ENCODE measurements around the gene TLCD3A.

TLCD3A gene

GRCh38 chr17:689556-690275 lies 42.7 kb upstream of the TLCD3A start:
- no peak for DNase-seq
- in situ Hi-C loops (cut with HindIII; ENCODE audit: low pct_ligation_motif_present, low sequenced_read_pairs), result loop anchor here (10.0 kb wide), 1 partner anchor 135 kb away; no protein-coding TSS in a partner anchor
- Histone ChIP-seq H3K4me3 (ENCODE audit: low read depth, low read length) (no peak overlapping the region), H3K27me3 (replicated peaks) (no peaks in the 10 kb centered on the region), H3K36me3 (replicated peaks) (peaks cover 10% of the 10 kb centered on the region), H3K27ac (no peak overlapping the region)
- no peak for TF ChIP-seq CTCF (IDR thresholded peaks at IDR 0.05; ENCODE audit: low read depth, low read length, missing control alignments)

DNA sequence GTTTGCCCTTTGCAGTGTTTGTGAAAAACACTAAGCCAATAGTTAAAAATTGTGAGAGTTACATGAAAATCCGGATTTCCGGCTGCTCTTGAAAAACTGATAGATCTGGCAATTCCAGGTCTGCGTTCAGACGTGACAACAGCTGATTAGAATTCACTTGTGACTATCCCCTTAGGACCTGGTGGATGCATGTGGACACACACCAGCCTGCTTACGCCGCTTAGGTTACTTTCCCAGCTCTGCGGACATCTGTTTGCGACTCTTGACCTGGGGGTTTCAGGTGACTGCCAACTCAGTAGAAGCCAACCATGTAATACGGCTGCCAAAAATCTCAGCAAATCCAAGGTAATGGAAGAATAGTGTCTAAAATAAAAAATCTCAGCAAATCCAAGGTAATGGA lies 42.0 kb upstream of the TLCD3A start:
- Histone ChIP-seq H3K27ac (peak overlapping the region; percentile 94), H3K36me3 (replicated peaks) (peaks cover 16% of the 10 kb centered on the region), H3K4me3 (ENCODE audit: low read depth, low read length) (no peak overlapping the region), H3K27me3 (replicated peaks) (no peaks in the 10 kb centered on the region)
- in situ Hi-C loops (cut with HindIII; ENCODE audit: low pct_ligation_motif_present, low sequenced_read_pairs), result loop anchor here (10.0 kb wide), 1 partner anchor 136 kb away; no protein-coding TSS in a partner anchor
- TF ChIP-seq CTCF (IDR thresholded peaks at IDR 0.05; ENCODE audit: low read depth, low read length, missing control alignments), result no peak
- DNase-seq, result no peak

DNA sequence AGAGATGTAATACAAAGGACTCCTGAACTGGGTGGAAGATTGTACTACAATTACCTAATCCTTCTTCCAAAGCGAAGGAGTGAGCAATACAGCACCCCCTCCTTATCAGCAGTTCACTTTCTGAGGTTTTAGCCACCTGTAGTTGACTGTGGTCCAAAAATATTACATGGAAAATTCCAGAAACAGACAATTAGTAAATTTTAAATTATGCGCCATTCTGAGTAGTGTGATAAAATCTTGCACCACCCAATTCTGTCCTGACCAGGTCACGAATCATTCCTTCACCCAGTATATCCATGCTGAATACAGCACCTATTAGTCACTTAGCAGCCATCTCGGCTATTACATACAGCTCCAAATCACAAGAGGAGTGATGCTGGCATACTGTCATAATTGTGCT lies 41.0 kb upstream of the TLCD3A start:
- peak; percentile 73 for DNase-seq
- in situ Hi-C loops (cut with HindIII; ENCODE audit: low pct_ligation_motif_present, low sequenced_read_pairs), result loop anchor here (10.0 kb wide), 1 partner anchor 137 kb away; no protein-coding TSS in a partner anchor
- Histone ChIP-seq H3K4me3 (ENCODE audit: low read depth, low read length) (no peak overlapping the region), H3K27me3 (replicated peaks) (no peaks in the 10 kb centered on the region), H3K27ac (peak overlapping the region; percentile 94), H3K36me3 (replicated peaks) (peaks cover 20% of the 10 kb centered on the region)
- no peak for TF ChIP-seq CTCF (IDR thresholded peaks at IDR 0.05; ENCODE audit: low read depth, low read length, missing control alignments)

DNA sequence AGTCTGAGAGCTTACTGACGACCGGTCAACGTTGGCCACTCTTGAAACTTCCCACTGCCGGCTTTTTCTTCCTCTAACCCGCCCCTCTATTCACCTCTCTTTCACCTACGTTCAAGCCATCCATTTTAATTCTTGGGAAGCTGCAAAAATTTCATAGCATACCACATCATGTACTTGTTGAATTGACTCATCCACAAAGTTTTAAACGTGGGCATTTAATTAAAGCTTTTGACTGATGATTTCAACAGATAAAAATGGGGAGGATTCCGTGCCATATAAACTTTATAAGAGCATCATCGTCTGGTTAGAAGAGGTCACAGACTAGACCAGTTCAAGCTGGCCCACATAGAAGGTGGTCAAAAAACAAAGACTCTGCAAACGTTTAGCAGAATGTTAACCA lies 40.3 kb upstream of the TLCD3A start:
- Histone ChIP-seq H3K4me3 (ENCODE audit: low read depth, low read length) (no peak overlapping the region), H3K27me3 (replicated peaks) (no peaks in the 10 kb centered on the region), H3K36me3 (replicated peaks) (peaks cover 24% of the 10 kb centered on the region), H3K27ac (peak overlapping the region; percentile 94)
- in situ Hi-C loops (cut with HindIII; ENCODE audit: low pct_ligation_motif_present, low sequenced_read_pairs), result loop anchor here (10.0 kb wide), 1 partner anchor 137 kb away; no protein-coding TSS in a partner anchor
- TF ChIP-seq CTCF (IDR thresholded peaks at IDR 0.05; ENCODE audit: low read depth, low read length, missing control alignments), result no peak
- DNase-seq, result peak; percentile 71

GRCh38 chr17:693791-694638 lies 38.4 kb upstream of the TLCD3A start:
- H3K4me3 ChIP-seq (ENCODE audit: low read depth, low read length), result no peak overlapping the region
- peak; percentile 96 for DNase-seq
- no peaks in the 10 kb centered on the region for H3K27me3 ChIP-seq (replicated peaks)
- peak overlapping the region; percentile 94 for H3K27ac ChIP-seq
- peaks cover 25% of the 10 kb centered on the region for H3K36me3 ChIP-seq (replicated peaks)
- TF ChIP-seq CTCF (IDR thresholded peaks at IDR 0.05; ENCODE audit: low read depth, low read length, missing control alignments), result no peak
- in situ Hi-C loops (cut with HindIII; ENCODE audit: low pct_ligation_motif_present, low sequenced_read_pairs), result loop anchor here (10.0 kb wide), 1 partner anchor 139 kb away; no protein-coding TSS in a partner anchor

All from brain microvascular endothelial cell (primary cell).